HK-2 (cell line): ENCODE data around the gene PODXL.

Source experiments
- DNase-seq: peaks from one replicate; pipeline ENCODE4 v3.0.0-alpha.2; 2018; ENCODE audit not compliant: unreplicated experiment

PODXL gene

GRCh38 chr7:131556053-131556908 lies at the start of gene PODXL:
Gene PODXL (minus strand): TSS chr7:131556628. CDS start chr7:131556359, 269 bp downstream.
- DNase-seq = peak; percentile 67

DNA sequence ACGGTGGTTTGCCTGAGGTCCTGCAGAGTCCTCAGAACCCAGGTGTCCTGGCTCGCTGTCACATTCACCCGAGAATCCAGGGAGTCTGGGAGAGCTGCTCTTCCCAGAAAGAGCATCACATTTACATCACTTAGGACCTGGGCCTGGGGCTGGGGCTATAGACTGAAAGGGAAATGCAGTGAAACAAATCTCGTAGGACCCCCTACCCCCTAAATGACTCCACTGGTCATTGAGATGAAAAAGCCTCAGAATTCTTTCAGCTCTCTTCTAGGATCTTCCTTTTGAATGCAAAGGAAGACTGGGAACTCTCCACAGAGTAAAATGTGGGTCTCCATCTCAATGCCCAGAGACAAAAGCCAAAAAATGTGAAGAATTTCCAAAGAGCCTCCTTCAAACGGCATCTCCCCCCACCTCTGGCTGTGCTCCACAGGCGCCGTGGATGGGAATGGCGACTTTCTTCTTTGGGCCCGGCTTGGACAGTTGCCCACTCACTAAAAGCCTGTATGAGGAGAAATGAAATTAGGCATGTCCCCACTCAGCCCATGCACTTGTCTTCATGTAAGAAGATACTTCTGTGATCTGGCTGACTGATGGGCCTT lies 49.0 kb upstream of the PODXL start:
- no peak for DNase-seq

- no peak for DNase-seq
Measured at GRCh38 chr7:131604841-131605279, 48.4 kb upstream of the PODXL start.

DNA sequence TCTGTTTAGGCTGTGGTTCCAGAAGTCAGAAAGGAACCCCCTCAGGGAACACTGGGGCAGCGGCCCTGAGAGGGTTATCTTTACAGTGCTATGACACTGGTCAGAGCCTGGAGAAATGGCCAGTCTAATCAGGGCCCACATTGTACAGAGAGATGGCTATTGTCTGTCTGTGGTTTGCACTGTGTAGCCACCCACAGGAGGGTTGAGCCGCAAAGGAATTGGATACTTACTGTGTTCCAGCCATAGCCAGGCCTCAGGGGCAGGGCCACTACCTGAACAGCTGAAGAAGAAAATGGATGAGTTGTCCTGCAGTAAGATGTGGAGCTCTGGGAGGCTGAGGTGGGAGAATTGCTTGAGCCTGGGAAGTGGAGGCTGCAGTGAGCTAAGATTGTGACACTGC lies 47.5 kb upstream of the PODXL start:
- DNase-seq = no peak

DNA sequence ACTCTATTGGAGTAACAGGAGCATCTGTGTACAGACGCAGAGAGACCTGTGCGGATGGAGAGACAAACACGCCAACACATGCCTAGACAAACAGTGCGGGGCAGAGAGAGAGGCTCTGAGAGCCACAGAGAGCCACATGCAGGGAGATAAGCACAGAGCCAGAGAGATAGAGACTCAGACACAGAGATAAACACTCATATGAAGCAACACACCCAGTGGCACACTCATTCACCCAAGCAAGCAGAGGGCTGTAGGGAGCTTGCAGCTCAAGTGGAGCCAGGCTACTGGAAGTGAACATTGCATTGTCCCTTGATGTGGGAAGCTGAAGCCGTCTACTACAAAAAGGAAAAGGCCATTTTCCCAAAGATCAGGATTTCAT lies 46.6 kb upstream of the PODXL start:
- DNase-seq = no peak

- no peak for DNase-seq
Measured at GRCh38 chr7:131602304-131602993, 46.0 kb upstream of the PODXL start.

GRCh38 chr7:131600085-131600881 lies 43.9 kb upstream of the PODXL start:
- no peak for DNase-seq

DNA sequence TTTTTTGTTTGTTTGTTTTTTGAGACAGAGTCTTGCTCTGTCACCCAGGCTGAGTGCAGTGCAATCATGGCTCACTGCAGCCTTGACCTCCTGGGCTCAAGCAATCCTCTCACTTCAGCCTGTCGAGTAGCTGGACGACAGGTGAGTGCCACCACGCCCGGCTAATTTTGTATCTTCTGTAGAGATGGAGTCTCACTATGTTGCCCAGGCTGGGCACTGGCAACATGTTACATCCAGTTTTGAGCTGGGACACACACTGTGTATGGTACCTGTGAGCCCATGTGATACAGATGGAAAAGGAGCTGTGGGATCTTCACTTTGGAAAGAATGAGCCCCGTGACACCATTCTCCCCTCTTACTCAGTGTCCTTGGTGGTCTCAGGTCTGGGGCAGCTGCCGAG lies 40.4 kb upstream of the PODXL start:
- no peak for DNase-seq

DNA sequence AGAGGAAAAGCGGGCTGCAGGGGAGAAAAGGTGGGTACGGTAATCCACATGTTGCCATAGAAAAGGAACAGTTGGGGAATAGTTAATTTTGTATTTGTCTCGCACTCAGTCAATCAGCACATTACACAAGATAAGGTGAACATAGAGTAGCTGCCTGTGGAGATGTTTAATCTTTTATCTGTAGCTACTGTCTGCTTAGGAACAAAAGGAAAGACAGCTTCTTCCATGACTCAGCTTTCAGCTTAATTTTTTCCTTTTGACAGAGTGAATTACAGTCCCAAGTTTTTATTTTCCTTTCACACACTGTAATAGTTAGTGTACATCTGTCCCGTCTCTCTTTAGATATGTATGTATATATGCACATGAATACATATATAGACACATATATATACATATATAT lies 39.3 kb upstream of the PODXL start:
- DNase-seq = no peak

DNA sequence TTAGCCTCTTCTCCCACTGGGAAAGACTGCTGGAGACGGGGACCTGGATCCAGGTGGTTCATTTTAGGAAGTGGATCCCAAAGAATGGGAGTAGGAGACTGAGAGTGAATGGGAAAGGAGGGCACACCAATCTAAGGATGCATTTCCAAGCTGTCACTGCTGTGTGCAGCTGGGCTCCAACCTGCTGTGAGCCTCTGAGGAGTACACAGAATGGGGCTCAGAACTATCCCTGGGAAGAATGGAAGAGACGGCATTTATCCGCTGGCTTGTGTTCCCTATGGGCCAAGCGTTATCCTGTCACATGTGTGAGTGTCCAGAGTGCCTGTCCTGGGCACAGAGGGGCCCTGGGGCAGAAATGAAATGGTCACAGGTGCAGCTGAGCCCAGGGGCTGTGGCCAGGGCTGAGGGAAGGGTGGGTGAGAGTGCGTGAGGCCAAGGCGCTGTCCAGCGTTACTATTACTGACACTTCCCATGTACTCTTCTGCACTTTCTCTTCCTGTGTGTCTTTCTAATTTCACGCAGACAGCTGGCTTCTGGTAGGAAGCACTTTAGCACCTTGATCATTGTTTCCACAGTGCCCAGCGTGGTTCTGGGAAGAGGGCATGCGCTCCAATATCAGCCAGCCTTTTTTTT lies 35.4 kb upstream of the PODXL start:
- DNase-seq = no peak

GRCh38 chr7:131587315-131587923 lies 31.0 kb upstream of the PODXL start:
- no peak for DNase-seq

DNA sequence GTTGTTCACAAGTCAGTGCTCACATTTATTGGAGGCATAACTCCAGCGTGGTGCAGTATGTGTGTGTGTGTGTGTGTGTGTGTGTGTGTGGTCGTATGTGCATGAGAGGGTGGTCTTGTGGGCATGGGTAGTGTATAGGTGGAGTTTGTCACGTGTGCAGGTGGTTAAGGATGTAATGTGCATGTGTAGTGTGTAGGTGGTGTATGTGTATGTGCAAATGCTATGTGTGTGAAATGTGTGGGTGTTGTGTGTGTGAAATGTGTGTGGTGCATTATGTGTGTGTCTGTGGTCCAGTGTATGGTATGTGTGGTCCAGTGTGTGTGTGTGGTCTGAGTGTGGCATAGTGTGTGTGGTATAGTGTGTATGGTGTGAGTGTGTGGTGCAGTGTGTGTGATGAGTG lies 30.3 kb upstream of the PODXL start:
- no peak for DNase-seq

- DNase-seq = no peak
Measured at GRCh38 chr7:131586259-131586658, 29.8 kb upstream of the PODXL start.

DNA sequence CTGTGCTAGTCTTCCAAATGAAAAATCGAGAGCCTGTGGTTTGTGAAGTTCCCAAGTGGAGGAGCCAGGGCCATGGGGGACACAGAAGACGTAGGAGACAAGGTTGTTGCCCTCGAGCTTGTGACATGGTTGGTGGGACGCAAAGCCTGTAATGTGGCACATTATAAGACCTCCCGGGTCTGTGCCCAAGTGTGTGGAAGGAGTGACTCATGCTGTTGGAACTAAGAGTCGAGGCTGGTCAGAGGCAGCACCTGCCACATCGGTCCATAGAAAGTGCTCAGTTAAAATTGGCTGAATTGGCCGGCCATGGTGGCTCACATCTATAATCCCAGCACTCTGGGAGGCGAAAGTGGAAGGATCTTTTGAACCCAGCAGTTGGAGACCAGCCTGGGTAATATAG lies 27.0 kb upstream of the PODXL start:
- peak; percentile 13 for DNase-seq

- DNase-seq = no peak
Measured at GRCh38 chr7:131581241-131582051, 25.0 kb upstream of the PODXL start.

- no peak for DNase-seq
Measured at GRCh38 chr7:131578602-131579001, 22.2 kb upstream of the PODXL start.

GRCh38 chr7:131574741-131575140 lies 18.3 kb upstream of the PODXL start:
- DNase-seq = no peak

DNA sequence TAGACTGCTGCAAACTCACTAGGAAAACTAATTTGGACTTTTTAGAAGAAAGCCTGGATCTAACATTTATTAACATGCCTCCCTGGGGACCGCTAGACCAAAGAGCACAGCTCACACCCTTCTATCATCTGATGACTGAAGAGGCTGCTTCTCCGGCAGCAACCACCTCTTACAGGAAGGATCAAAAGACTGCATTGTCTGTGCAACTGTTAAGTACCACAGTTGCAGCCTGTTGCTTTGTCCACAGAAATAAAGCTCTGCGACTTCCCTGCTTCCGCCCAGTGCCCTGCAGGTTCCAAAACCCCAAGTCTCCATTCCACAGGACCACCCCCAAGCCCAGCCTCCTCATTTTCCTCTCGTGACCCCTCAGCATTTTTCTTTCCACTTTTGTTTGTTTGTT lies 14.0 kb upstream of the PODXL start:
- no peak for DNase-seq

- DNase-seq = no peak
Measured at GRCh38 chr7:131568970-131569369, 12.5 kb upstream of the PODXL start.

DNA sequence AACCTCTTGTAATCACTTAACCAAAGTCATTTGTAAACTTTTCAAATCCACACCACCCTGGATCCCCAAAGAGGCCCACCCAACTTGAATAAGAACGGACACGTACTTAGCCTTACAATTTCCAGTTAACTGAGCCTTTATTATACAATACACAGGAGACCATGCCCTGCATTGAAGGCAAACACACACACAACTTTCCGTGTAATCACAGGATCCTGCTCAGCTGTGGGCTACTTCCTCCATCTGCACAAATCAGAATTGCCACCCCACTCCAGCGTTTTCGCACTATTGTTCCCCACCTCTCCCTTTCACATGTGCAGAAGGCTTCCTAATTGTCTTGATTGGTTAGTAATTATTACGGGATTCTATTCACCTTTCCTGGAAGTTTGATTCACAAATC lies 12.1 kb upstream of the PODXL start:
- DNase-seq = no peak
